IPS-18c (cell line): ENCODE results near the gene TLX1.
"Not testable (repeated sequence)": the region's sequence is repeated elsewhere in the genome, so short reads cannot be mapped to it uniquely, and the experiment has no call there.

Source experiments
- H3K4me3 ChIP-seq: 2 replicates; pipeline ENCODE4 v1.7.0; 2013; ENCODE audit warnings: low read depth, mild to moderate bottlenecking, low read length, moderate library complexity; ENCODE audit not compliant: insufficient read depth
- H3K9me3 ChIP-seq: one replicate; pipeline ENCODE4 v1.6.1; 2013; ENCODE audit warnings: mild to moderate bottlenecking, low read length, moderate library complexity; ENCODE audit not compliant: control insufficient read depth, insufficient read depth

TLX1 gene

GRCh38 chr10:101140950-101141615 is 10.0 kb downstream of the TLX1 start:
- H3K9me3 ChIP-seq = peaks cover 2% of the 10 kb centered on the region

GRCh38 chr10:101141616-101142532 is 10.8 kb downstream of the TLX1 start:
- no peak overlapping the region for H3K4me3 ChIP-seq
- peaks cover 2% of the 10 kb centered on the region for H3K9me3 ChIP-seq

More at GRCh38 chr10:101140950-101141615, 10.0 kb downstream of the TLX1 start:
- no peak overlapping the region for H3K4me3 ChIP-seq

GRCh38 chr10:101142533-101143344 is 11.6 kb downstream of the TLX1 start:
- H3K4me3 ChIP-seq = no peak overlapping the region
- no peaks in the 10 kb centered on the region for H3K9me3 ChIP-seq

GRCh38 chr10:101143345-101143630 is 12.2 kb downstream of the TLX1 start:
- H3K4me3 ChIP-seq = no peak overlapping the region
- no peaks in the 10 kb centered on the region for H3K9me3 ChIP-seq

- H3K9me3 ChIP-seq = no peaks in the 10 kb centered on the region
- H3K4me3 ChIP-seq = no peak overlapping the region
These were observed 13.0 kb downstream of the TLX1 start for GRCh38 chr10:101144053-101144452.

- Histone ChIP-seq H3K9me3 (no peaks in the 10 kb centered on the region), H3K4me3 (no peak overlapping the region)
These were observed 14.0 kb downstream of the TLX1 start for GRCh38 chr10:101145145-101145544.

GRCh38 chr10:101145750-101146391 is 14.8 kb downstream of the TLX1 start:
- Histone ChIP-seq H3K9me3 (no peaks in the 10 kb centered on the region), H3K4me3 (no peak overlapping the region; the same call in 1 of the 2 replicates)

- H3K9me3 ChIP-seq = no peaks in the 10 kb centered on the region
- H3K4me3 ChIP-seq = peak overlapping the region; percentile 40
These were observed 15.5 kb downstream of the TLX1 start for GRCh38 chr10:101146392-101147251.

GRCh38 chr10:101151395-101151794 is 20.3 kb downstream of the TLX1 start:
- Histone ChIP-seq H3K4me3 (no peak overlapping the region), H3K9me3 (no peaks in the 10 kb centered on the region)

GRCh38 chr10:101152316-101152715 is 21.2 kb downstream of the TLX1 start:
- Histone ChIP-seq H3K9me3 (no peaks in the 10 kb centered on the region), H3K4me3 (no peak overlapping the region)

GRCh38 chr10:101154506-101154905 is 23.4 kb downstream of the TLX1 start:
- not testable (repeated sequence) for H3K4me3 ChIP-seq, H3K9me3 ChIP-seq

GRCh38 chr10:101155896-101156295 is 24.8 kb downstream of the TLX1 start:
- Histone ChIP-seq H3K4me3 (no peak overlapping the region), H3K9me3 (no peaks in the 10 kb centered on the region)

- Histone ChIP-seq H3K4me3 (no peak overlapping the region), H3K9me3 (no peaks in the 10 kb centered on the region)
These were observed 26.8 kb downstream of the TLX1 start for GRCh38 chr10:101157756-101158458.

- Histone ChIP-seq H3K4me3 (no peak overlapping the region), H3K9me3 (no peaks in the 10 kb centered on the region)
These were observed 27.5 kb downstream of the TLX1 start for GRCh38 chr10:101158459-101159058.

GRCh38 chr10:101161494-101162299 is 30.6 kb downstream of the TLX1 start:
- no peaks in the 10 kb centered on the region for H3K9me3 ChIP-seq
- H3K4me3 ChIP-seq = no peak overlapping the region
